OCI-LY1 (cell line): ENCODE data around the gene CNTNAP5.

Experiments
- H2AFZ ChIP-seq: fragments of 200-600 bp; sonication (generic), shearing (Covaris generic); 2 replicates; pipeline ENCODE4 v1.6.0; 2014; ENCODE audit warnings: antibody characterized with exemption, mild to moderate bottlenecking, low read length
- H3F3A ChIP-seq: fragments of 200-600 bp; sonication (generic), shearing (Covaris generic); 2 replicates; pipeline ENCODE4 v1.6.0; 2014; ENCODE audit warnings: mild to moderate bottlenecking, antibody characterized with exemption, low read length, moderate library complexity; ENCODE audit not compliant: insufficient read depth
- H3K27ac ChIP-seq: fragments of 200-600 bp; sonication (generic); 2 replicates; pipeline ENCODE4 v1.5.1; 2014; ENCODE audit warnings: low read length, mixed run types, mild to moderate bottlenecking, low read depth; ENCODE audit not compliant: poor library complexity, severe bottlenecking
- H3K27me3 ChIP-seq: fragments of 200-600 bp; sonication (generic); 2 replicates; pipeline ENCODE4 v1.6.0; 2014; ENCODE audit warnings: antibody characterized with exemption, mild to moderate bottlenecking, low read length, moderate library complexity; ENCODE audit not compliant: insufficient read depth
- H3K36me3 ChIP-seq: fragments of 200-600 bp; sonication (generic); 2 replicates; pipeline ENCODE4 v1.6.1; 2014; ENCODE audit warnings: mild to moderate bottlenecking, antibody characterized with exemption, low read length, moderate library complexity, mixed read lengths; ENCODE audit not compliant: insufficient read depth
- H3K4me1 ChIP-seq: fragments of 200-600 bp; sonication (generic); 2 replicates; pipeline ENCODE4 v1.5.1; 2014; ENCODE audit warnings: mild to moderate bottlenecking, low read length, moderate library complexity; ENCODE audit not compliant: insufficient read depth, severe bottlenecking
- H3K4me2 ChIP-seq: fragments of 200-600 bp; sonication (generic), shearing (Covaris generic); 2 replicates; pipeline ENCODE4 v1.6.1; 2014; ENCODE audit warnings: low read length
- H3K4me3 ChIP-seq: fragments of 200-600 bp; sonication (generic); 2 replicates; pipeline ENCODE4 v1.5.1; 2014; ENCODE audit warnings: low read length, low read depth, mild to moderate bottlenecking, mixed read lengths; ENCODE audit not compliant: poor library complexity, severe bottlenecking
- H3K79me2 ChIP-seq: fragments of 200-600 bp; shearing (Covaris generic); 2 replicates; pipeline ENCODE4 v1.6.1; 2016; ENCODE audit warnings: mixed run types, low read length, mixed read lengths; ENCODE audit not compliant: insufficient read depth
- H3K9ac ChIP-seq: fragments of 200-600 bp; sonication (generic), shearing (Covaris generic); 2 replicates; pipeline ENCODE4 v1.6.1; 2014; ENCODE audit warnings: mild to moderate bottlenecking, low read length, mixed read lengths
- H3K9me2 ChIP-seq: fragments of 200-600 bp; sonication (generic), shearing (Covaris generic); 2 replicates; pipeline ENCODE4 v1.6.1; 2014; ENCODE audit warnings: low read depth, mild to moderate bottlenecking, low read length, mixed read lengths
- H3K9me3 ChIP-seq: fragments of 200-600 bp; shearing (Covaris generic); 2 replicates; pipeline ENCODE4 v1.6.1; 2014; ENCODE audit warnings: low read length, mixed read lengths
- H4K20me1 ChIP-seq: fragments of 200-600 bp; sonication (generic), shearing (Covaris generic); 2 replicates; pipeline ENCODE4 v1.6.0; 2016; ENCODE audit warnings: mild to moderate bottlenecking, low read length; ENCODE audit not compliant: insufficient read depth
- CTCF ChIP-seq: fragments of 200-600 bp; sonication (generic), shearing (Covaris generic); IDR thresholded peaks from 2 replicates; pipeline ENCODE4 v1.5.1; 2017; ENCODE audit warnings: mild to moderate bottlenecking, antibody characterized with exemption, low read length, moderate library complexity, mixed read lengths
- EZH2 ChIP-seq: fragments of 200-600 bp; sonication (generic), shearing (Covaris generic); IDR thresholded peaks from 2 replicates; pipeline ENCODE4 v1.8.0; 2017; ENCODE audit warnings: borderline replicate concordance, mixed run types, mild to moderate bottlenecking, antibody characterized with exemption, low read length, moderate library complexity, mixed read lengths

CNTNAP5 gene

GRCh38 chr2:124646166-124646815, 621.2 kb downstream of the CNTNAP5 start:
- H2AFZ ChIP-seq, result no peak overlapping the region
- no peaks in the 10 kb centered on the region for H3K36me3 ChIP-seq
- no peak overlapping the region for H3K4me2 ChIP-seq
- H3F3A ChIP-seq, result no peaks in the 10 kb centered on the region
- H3K79me2 ChIP-seq, result no peaks in the 10 kb centered on the region
- no peaks in the 10 kb centered on the region for H3K9me3 ChIP-seq
- H3K4me1 ChIP-seq, result no peaks in the 10 kb centered on the region
- no peak overlapping the region for H3K9ac ChIP-seq
- no peak overlapping the region for H3K4me3 ChIP-seq
- no peaks in the 10 kb centered on the region for H3K9me2 ChIP-seq
- no peaks in the 10 kb centered on the region for H4K20me1 ChIP-seq
- no peaks in the 10 kb centered on the region for H3K27me3 ChIP-seq
- H3K27ac ChIP-seq, result no peak overlapping the region
- no peak for TF ChIP-seq EZH2
- no peak for TF ChIP-seq CTCF

- Histone ChIP-seq H3K27me3 (no peaks in the 10 kb centered on the region), H3F3A (no peaks in the 10 kb centered on the region), H2AFZ (no peak overlapping the region), H3K9ac (no peak overlapping the region), H3K27ac (no peak overlapping the region), H3K4me1 (no peaks in the 10 kb centered on the region), H3K9me2 (no peaks in the 10 kb centered on the region), H4K20me1 (no peaks in the 10 kb centered on the region), H3K4me3 (no peak overlapping the region), H3K36me3 (no peaks in the 10 kb centered on the region), H3K9me3 (no peaks in the 10 kb centered on the region), H3K79me2 (no peaks in the 10 kb centered on the region), H3K4me2 (no peak overlapping the region)
- TF ChIP-seq CTCF (no peak), EZH2 (no peak)
Measured at GRCh38 chr2:124647245-124647644, 622.2 kb downstream of the CNTNAP5 start.

GRCh38 chr2:124647663-124648062, 622.6 kb downstream of the CNTNAP5 start:
- Histone ChIP-seq H3K79me2 (no peaks in the 10 kb centered on the region), H3K4me3 (no peak overlapping the region)

More at GRCh38 chr2:124647663-124648062, 622.6 kb downstream of the CNTNAP5 start:
- Histone ChIP-seq H4K20me1 (no peaks in the 10 kb centered on the region), H3K9ac (no peak overlapping the region), H3K27ac (no peak overlapping the region), H2AFZ (no peak overlapping the region), H3K4me1 (no peaks in the 10 kb centered on the region), H3F3A (no peaks in the 10 kb centered on the region), H3K9me3 (no peaks in the 10 kb centered on the region), H3K36me3 (no peaks in the 10 kb centered on the region), H3K4me2 (no peak overlapping the region), H3K9me2 (no peaks in the 10 kb centered on the region), H3K27me3 (no peaks in the 10 kb centered on the region)
- no peak for TF ChIP-seq EZH2
- no peak for TF ChIP-seq CTCF
